Esophagus mucosa (tissue), 1 donor: ENCODE measurements around the gene KDM8. TPM values are rescaled to one million over a fixed set of nuclear protein-coding genes. Genes with fewer than 3 reads are reported as not detected.
"Not testable (repeated sequence)": the region's sequence is repeated elsewhere in the genome, so short reads cannot be mapped to it uniquely, and the experiment has no call there.

Experiments
- ATAC-seq: fragments of 200-7000 bp; cut with Tn5 transposase; one replicate; pipeline ENCODE4 v1.9.1; 2020
- total RNA-seq: library from RNA; stranded (reverse); gene quantifications from one replicate; pipeline ENCODE4 v1.2.4, GENCODE V29; 2023
- donor health status: DM: yes; HTN: yes; CAD: no.

Gene KDM8
- total RNA-seq, 1 donor from 2014 or later: 3.9 TPM

GRCh38 chr16:27245276-27246172 is 42.2 kb downstream of the KDM8 start:
- ATAC-seq: peak; percentile 50

GRCh38 chr16:27246439-27246838 is 43.1 kb downstream of the KDM8 start:
- ATAC-seq: no peak

GRCh38 chr16:27247076-27247475 is 43.8 kb downstream of the KDM8 start:
- not testable (repeated sequence) for ATAC-seq

- no peak for ATAC-seq
Measured at GRCh38 chr16:27248036-27248435, 44.7 kb downstream of the KDM8 start.

GRCh38 chr16:27248886-27249285 is 45.6 kb downstream of the KDM8 start:
- ATAC-seq: not testable (repeated sequence)

- no peak for ATAC-seq
Measured at GRCh38 chr16:27251541-27252205, 48.3 kb downstream of the KDM8 start.

- no peak for ATAC-seq
Measured at GRCh38 chr16:27252206-27252585, 48.9 kb downstream of the KDM8 start.

GRCh38 chr16:27253526-27253930 is 50.2 kb downstream of the KDM8 start:
- peak; percentile 77 for ATAC-seq

GRCh38 chr16:27254262-27254811 is 51.0 kb downstream of the KDM8 start:
- ATAC-seq: no peak

GRCh38 chr16:27256861-27257260 is 53.5 kb downstream of the KDM8 start:
- ATAC-seq: no peak

- no peak for ATAC-seq
Measured at GRCh38 chr16:27257271-27257670, 53.9 kb downstream of the KDM8 start.

GRCh38 chr16:27258241-27258734 is 55.0 kb downstream of the KDM8 start:
- ATAC-seq: peak; percentile 85

- ATAC-seq: no peak
Measured at GRCh38 chr16:27259710-27260109, 56.4 kb downstream of the KDM8 start.

GRCh38 chr16:27262904-27263423 is 59.6 kb downstream of the KDM8 start:
- ATAC-seq: not testable (repeated sequence)

- ATAC-seq: peak; percentile 80
Measured at GRCh38 chr16:27264151-27264550, 60.8 kb downstream of the KDM8 start.

- no peak for ATAC-seq
Measured at GRCh38 chr16:27265982-27266381, 62.7 kb downstream of the KDM8 start.

GRCh38 chr16:27267037-27267677 is 63.8 kb downstream of the KDM8 start:
- no peak for ATAC-seq

GRCh38 chr16:27268376-27269299 is 65.3 kb downstream of the KDM8 start, which contains the start of gene NSMCE1:
TSS of gene NSMCE1 (minus strand) at chr16:27268772. CDS start at chr16:27257570, 11,202 bp downstream.
- peak; percentile 95 for ATAC-seq

- no peak for ATAC-seq
Measured at GRCh38 chr16:27269300-27270150, 66.2 kb downstream of the KDM8 start.

- ATAC-seq: no peak
Measured at GRCh38 chr16:27270349-27270748, 67.0 kb downstream of the KDM8 start.
